HG02763 (cell line): Measurements from ENCODE around the gene HOTAIR.
A peak's percentile ranks its signal among the peaks of the same experiment; 100 is the strongest.

Experiments used
- ATAC-seq: cut with Tn5 transposase; IDR thresholded peaks from one replicate; pipeline ENCODE4 v1.9.1; 2021; ENCODE audit warnings: mild to moderate bottlenecking, moderate library complexity; ENCODE audit not compliant: unreplicated experiment

HOTAIR gene

GRCh38 chr12:53974084-53975063, at the start of gene HOTAIR:
Gene HOTAIR, minus strand, starts transcription at chr12:53974954.
- no peak for ATAC-seq

- ATAC-seq = no peak
Measured at GRCh38 chr12:54024127-54024526, 49.4 kb upstream of the HOTAIR start.

DNA sequence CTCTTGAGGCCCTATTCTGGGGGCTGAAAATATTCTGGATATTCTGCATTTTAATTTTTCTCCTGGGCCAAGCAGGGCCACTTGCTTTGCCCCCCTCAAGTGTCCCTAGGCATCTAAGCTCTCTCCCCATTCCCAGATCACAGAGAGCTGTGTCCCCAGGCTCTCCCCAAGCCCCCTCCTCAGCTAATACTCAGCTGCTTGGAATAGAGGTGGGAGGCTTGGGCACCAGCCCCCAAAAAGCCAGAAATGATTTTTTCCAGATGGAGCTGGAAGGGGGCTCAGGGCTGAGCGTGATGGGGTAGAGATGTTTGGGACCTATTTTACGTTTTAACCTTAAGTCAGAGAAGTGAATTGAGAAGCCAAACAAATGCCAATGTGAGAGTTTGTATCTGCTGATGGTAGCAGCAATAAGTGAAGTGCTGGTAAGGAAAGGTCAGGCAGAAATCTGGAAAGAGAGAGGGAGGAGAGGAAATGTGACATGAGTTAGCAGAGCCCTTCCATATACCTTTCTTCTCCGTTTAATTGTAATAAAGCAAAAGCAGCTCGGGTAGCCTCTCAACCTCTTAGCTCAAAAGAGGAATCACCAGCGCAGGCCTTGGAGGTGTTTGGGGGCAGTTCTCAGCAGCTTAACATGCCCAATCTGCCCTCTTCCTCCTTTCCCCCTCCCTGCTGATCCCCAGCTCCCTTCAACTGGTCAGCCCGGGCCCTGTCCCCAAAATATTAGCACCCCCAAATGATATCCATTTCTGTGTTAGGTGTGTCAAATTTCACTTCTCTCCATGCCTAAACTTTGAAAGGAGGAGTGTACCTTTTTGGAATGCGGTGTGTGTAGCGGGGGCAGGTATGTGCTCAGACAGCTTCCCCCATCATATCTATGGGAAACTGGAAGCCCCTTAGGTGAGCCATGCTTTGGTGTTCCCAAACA, 48.5 kb upstream of the HOTAIR start:
- ATAC-seq = no peak

DNA sequence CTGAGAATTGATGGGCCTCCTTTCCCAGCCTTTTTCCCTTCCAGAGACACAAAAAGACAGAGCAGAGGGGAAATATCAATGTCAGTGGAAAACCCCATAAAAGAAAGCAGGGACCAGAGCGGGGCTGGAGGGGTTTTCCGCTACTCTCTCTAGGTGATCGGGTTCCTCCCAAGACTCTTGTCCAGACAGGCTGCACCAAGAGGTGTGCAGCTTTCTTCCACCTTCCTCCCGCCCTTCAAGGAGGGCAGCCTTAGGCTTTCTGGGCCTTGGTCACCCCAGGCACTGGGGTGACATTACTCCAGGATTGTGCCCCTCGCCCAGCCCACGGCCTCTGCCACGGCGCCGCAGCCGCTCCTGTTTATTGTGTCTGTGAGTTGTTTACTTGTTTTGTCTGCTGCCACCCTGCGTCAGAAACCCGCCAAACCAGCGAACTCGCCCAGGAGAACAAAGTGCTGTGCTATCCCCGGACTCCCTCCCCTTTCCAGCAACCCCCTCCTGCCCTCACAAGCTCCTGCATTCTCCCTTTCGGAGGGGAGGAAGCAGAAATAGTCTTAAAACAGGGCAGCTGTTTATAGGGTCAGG, 46.8 kb upstream of the HOTAIR start:
- no peak for ATAC-seq

GRCh38 chr12:54020591-54021405, 46.0 kb upstream of the HOTAIR start:
- ATAC-seq = no peak

- ATAC-seq = no peak
Measured at GRCh38 chr12:54019924-54020590, 45.3 kb upstream of the HOTAIR start.

- no peak for ATAC-seq
Measured at GRCh38 chr12:54019091-54019811, 44.5 kb upstream of the HOTAIR start.

- no peak for ATAC-seq
Measured at GRCh38 chr12:54018468-54018984, 43.8 kb upstream of the HOTAIR start.

GRCh38 chr12:54017878-54018467, 43.2 kb upstream of the HOTAIR start:
- peak; percentile 69 for ATAC-seq

GRCh38 chr12:54017027-54017788, 42.5 kb upstream of the HOTAIR start:
- peak; percentile 26 for ATAC-seq

DNA sequence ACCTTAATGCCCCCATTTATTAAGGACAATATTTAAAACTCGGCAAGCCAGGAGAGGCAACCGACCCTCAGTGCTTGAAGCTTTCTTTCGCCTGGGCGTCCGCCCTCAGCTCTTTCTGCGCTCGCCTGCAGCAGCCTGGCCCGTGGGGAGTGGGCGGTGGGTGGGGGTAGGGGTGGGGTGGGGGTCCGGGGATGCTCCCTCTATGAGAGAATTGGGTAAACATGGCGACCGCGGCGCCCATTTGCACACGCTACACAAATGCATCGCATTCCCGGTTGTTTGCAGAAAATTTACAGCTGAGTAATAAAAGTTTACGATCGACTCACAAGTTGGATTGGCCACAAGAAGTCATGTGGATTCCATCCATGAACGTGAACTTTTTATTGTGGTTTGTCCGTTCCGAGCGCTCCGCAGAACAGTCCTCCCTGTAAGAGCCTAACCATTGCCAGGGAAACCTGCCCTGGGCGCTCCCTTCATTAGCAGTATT, 41.8 kb upstream of the HOTAIR start:
- ATAC-seq = no peak

DNA sequence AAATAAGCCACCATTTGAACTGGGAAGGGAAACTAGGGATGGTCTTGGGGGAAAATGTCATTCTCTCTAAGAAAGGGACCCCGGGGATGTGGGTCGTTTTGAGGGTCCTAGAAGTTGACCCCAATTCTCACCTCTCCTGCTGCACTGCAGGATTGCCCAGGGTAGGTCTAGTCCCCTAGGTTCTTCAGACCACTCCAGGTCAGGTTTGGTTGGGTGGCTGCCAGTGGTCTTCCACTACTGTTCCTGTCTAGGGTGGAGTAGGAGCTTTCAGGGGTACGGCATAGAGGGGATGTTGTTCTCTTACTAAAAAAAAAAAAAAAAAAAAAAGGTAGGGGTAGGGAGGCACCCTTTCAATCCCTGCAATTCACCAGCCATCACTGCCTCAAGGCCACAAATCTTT, 41.3 kb upstream of the HOTAIR start:
- no peak for ATAC-seq

GRCh38 chr12:54015018-54015931, 40.5 kb upstream of the HOTAIR start:
- ATAC-seq = no peak

- no peak for ATAC-seq
Measured at GRCh38 chr12:54014377-54015017, 39.7 kb upstream of the HOTAIR start.

- no peak for ATAC-seq
Measured at GRCh38 chr12:54012631-54013409, 38.1 kb upstream of the HOTAIR start.
